ENCODE results near the gene KRT25. TPM values are rescaled to one million over a fixed set of nuclear protein-coding genes. Genes with fewer than 3 reads are reported as not detected.

Gene KRT25
- total RNA-seq, 2 experiments from 2014 or later, result not detected

GRCh38 chr17:40777459-40777858, 22.3 kb upstream of the KRT25 start:
- intact Hi-C loops (cut with DNase I, micrococcal nuclease), result no loop called here
- H3K27ac Mint-ChIP-seq, result no peak overlapping the region
- Histone ChIP-seq H3K36me3 (ENCODE audit: insufficient read depth, low read length) (no peaks in the 10 kb centered on the region), H3K4me3 (ENCODE audit: low read length) (no peak overlapping the region), H3K27me3 (ENCODE audit: control insufficient read depth in 1 of 2, insufficient read depth in 2 of 2, low read length in 2 of 2) (peaks cover 34 to 50% of the 10 kb centered on the region in 2 experiments), H3K27ac (ENCODE audit: low read depth in 1 of 2, low read length in 2 of 2) (no peak overlapping the region), H3K4me1 (ENCODE audit: insufficient read depth, low read length) (no peaks in the 10 kb centered on the region), H3K9me3 (ENCODE audit: control insufficient read depth in 1 of 2, insufficient read depth in 1 of 2, low read length in 2 of 2) (peaks cover 0 to 5% of the 10 kb centered on the region in 2 experiments)
- no peaks in the 10 kb centered on the region for H3K4me1 Mint-ChIP-seq (ENCODE audit: low read depth)
- H3K36me3 Mint-ChIP-seq (ENCODE audit: low read depth), result no peaks in the 10 kb centered on the region
- TF ChIP-seq, protein P1, sequence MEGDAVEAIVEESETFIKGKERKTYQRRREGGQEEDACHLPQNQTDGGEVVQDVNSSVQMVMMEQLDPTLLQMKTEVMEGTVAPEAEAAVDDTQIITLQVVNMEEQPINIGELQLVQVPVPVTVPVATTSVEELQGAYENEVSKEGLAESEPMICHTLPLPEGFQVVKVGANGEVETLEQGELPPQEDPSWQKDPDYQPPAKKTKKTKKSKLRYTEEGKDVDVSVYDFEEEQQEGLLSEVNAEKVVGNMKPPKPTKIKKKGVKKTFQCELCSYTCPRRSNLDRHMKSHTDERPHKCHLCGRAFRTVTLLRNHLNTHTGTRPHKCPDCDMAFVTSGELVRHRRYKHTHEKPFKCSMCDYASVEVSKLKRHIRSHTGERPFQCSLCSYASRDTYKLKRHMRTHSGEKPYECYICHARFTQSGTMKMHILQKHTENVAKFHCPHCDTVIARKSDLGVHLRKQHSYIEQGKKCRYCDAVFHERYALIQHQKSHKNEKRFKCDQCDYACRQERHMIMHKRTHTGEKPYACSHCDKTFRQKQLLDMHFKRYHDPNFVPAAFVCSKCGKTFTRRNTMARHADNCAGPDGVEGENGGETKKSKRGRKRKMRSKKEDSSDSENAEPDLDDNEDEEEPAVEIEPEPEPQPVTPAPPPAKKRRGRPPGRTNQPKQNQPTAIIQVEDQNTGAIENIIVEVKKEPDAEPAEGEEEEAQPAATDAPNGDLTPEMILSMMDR (IDR thresholded peaks at IDR 0.05), result no peak
- no peak overlapping the region for H3K4me3 Mint-ChIP-seq
- no peak for ATAC-seq (ENCODE audit: poor library complexity)
- H3K9me3 Mint-ChIP-seq, result no peaks in the 10 kb centered on the region
- ChIA-PET POLR2A (no interaction called here), CTCF (no interaction called here)
- peaks cover 78% of the 10 kb centered on the region for H3K27me3 Mint-ChIP-seq
- no peak for DNase-seq

DNA sequence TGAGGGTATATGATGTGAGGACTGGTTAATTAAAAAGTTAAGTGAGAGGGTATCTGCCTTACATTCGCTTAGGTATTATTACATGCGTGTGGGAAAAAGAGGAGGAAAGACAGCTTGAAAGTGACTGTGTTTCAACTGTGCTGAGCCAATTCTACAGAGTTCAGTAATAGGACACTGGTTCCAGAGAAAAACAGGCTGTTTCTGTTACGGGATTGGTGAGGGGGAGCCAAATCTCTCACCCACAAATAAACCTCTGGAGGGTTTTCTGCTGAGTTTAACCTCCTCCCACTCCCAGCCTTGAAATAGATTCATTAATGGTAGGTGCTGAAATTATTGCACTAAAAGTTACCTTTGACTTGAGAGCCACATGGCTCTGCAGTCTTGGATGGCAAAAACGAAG, 20.8 kb upstream of the KRT25 start:
- Histone ChIP-seq H3K4me3 (ENCODE audit: low read length) (no peak overlapping the region), H3K27me3 (ENCODE audit: control insufficient read depth in 1 of 2, insufficient read depth in 2 of 2, low read length in 2 of 2) (peaks cover 36 to 63% of the 10 kb centered on the region in 2 experiments), H3K36me3 (ENCODE audit: insufficient read depth, low read length) (no peaks in the 10 kb centered on the region), H3K4me1 (ENCODE audit: insufficient read depth, low read length) (no peaks in the 10 kb centered on the region), H3K9me3 (ENCODE audit: control insufficient read depth in 1 of 2, insufficient read depth in 1 of 2, low read length in 2 of 2) (peaks cover 0 to 5% of the 10 kb centered on the region in 2 experiments), H3K27ac (ENCODE audit: low read depth in 1 of 2, low read length in 2 of 2) (no peak overlapping the region)
- ChIA-PET CTCF (no interaction called here), POLR2A (no interaction called here)
- Mint-ChIP-seq H3K4me1 (ENCODE audit: low read depth) (no peaks in the 10 kb centered on the region), H3K36me3 (ENCODE audit: low read depth) (no peaks in the 10 kb centered on the region), H3K27ac (no peak overlapping the region), H3K9me3 (no peaks in the 10 kb centered on the region), H3K27me3 (peaks cover 82% of the 10 kb centered on the region), H3K4me3 (no peak overlapping the region)
- ATAC-seq (ENCODE audit: poor library complexity) (no peak), DNase-seq (no peak)
- intact Hi-C loops (cut with DNase I, micrococcal nuclease), result no loop called here
- TF ChIP-seq, protein P1 (IDR thresholded peaks at IDR 0.05), result no peak

GRCh38 chr17:40772101-40772500, 17.0 kb upstream of the KRT25 start, which contains the start of gene KRT26:
KRT26 (minus strand) TSS chr17:40772201; CDS start chr17:40772113, 88 bp downstream.
- DNase-seq, result no peak
- POLR2A ChIA-PET, result no interaction called here
- intact Hi-C loops (cut with DNase I, micrococcal nuclease), result no loop called here
- no peaks in the 10 kb centered on the region for H3K4me1 Mint-ChIP-seq (ENCODE audit: low read depth)
- CTCF ChIA-PET, result no interaction called here
- no peaks in the 10 kb centered on the region for H3K36me3 Mint-ChIP-seq (ENCODE audit: low read depth)
- ATAC-seq (ENCODE audit: poor library complexity), result no peak
- no peak within 1 kb of the TSS for H3K27ac Mint-ChIP-seq
- no peaks in the 10 kb centered on the region for H3K4me1 ChIP-seq (ENCODE audit: insufficient read depth, low read length)
- peaks cover 65% of the 10 kb centered on the region for H3K27me3 Mint-ChIP-seq
- TF ChIP-seq, protein P1 (IDR thresholded peaks at IDR 0.05), result no peak
- H3K9me3 Mint-ChIP-seq, result no peaks in the 10 kb centered on the region
- H3K4me3 Mint-ChIP-seq, result no peak within 1 kb of the TSS
- H3K4me3 ChIP-seq (ENCODE audit: low read length), result no peak within 1 kb of the TSS
- H3K27ac ChIP-seq (ENCODE audit: low read depth in 1 of 2, low read length in 2 of 2), result no peak within 1 kb of the TSS
- H3K9me3 ChIP-seq (ENCODE audit: control insufficient read depth in 1 of 2, insufficient read depth in 1 of 2, low read length in 2 of 2), result no peaks in the 10 kb centered on the region
- no peaks in the 10 kb centered on the region for H3K36me3 ChIP-seq (ENCODE audit: insufficient read depth, low read length)
- H3K27me3 ChIP-seq (ENCODE audit: control insufficient read depth in 1 of 2, insufficient read depth in 2 of 2, low read length in 2 of 2), result peaks cover 15 to 38% of the 10 kb centered on the region in 2 experiments
